A549 (cell line): ENCODE measurements around the gene PSMA2.

Experiments used
- CEBPB ChIP-seq, 2 experiments: fragments of >200 bp in 1 of 2; sonication (Bioruptor Twin) in 1 of 2; formaldehyde crosslinking in 1 of 2; IDR thresholded peaks; 2 replicates each; pipeline ENCODE4 v1.6.1; 2012 to 2016
- POLR2A ChIP-seq: IDR thresholded peaks from 2 replicates; pipeline ENCODE4 v1.6.1; 2012; ENCODE audit warnings: mild to moderate bottlenecking, low read length
- RCOR1 ChIP-seq: fragments of 150-350 bp; IDR thresholded peaks from 2 replicates; pipeline ENCODE4 v1.6.1; 2014; ENCODE audit warnings: antibody characterized with exemption, low read length, low read depth

DNA sequence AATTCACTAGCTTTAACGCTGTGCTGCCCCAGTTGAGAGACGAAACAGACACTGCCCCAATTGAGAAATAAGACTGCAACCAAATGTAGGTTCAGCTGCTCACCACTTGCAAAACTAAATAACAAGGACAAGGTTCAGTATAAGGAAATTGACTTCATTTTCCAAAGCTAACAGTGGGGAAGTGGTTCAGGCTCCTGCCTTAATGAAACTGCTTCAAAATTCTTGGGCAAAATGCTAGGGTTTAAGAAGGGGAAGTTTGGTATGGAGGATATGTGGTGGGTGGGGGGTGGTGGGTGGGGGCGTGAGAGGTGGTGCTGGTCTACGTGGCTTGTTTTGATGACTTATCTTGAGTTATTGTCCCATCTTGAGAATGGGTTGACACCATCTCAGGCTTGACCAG lies 22.0 kb upstream of the PSMA2 start:
- TF ChIP-seq POLR2A (no peak), RCOR1 (no peak), CEBPB (IDR thresholded peaks at IDR 0.05) (no peak)
